ENCODE results near the gene GAB2. TPM values are rescaled to one million over a fixed set of nuclear protein-coding genes. Genes with fewer than 3 reads are reported as not detected.
"Not testable (repeated sequence)": the region's sequence is repeated elsewhere in the genome, so short reads cannot be mapped to it uniquely, and the experiment has no call there.

Gene GAB2
- total RNA-seq, 1 donor, result 50.6 TPM

GRCh38 chr11:78318321-78319114, 99.1 kb downstream of the GAB2 start:
- DNase-seq (ENCODE audit: low read depth in 2 of 3, low spot score in 2 of 3), result no peak

GRCh38 chr11:78315724-78316123, 101.9 kb downstream of the GAB2 start:
- no peak for DNase-seq (ENCODE audit: low read depth in 2 of 3, low spot score in 2 of 3)

DNA sequence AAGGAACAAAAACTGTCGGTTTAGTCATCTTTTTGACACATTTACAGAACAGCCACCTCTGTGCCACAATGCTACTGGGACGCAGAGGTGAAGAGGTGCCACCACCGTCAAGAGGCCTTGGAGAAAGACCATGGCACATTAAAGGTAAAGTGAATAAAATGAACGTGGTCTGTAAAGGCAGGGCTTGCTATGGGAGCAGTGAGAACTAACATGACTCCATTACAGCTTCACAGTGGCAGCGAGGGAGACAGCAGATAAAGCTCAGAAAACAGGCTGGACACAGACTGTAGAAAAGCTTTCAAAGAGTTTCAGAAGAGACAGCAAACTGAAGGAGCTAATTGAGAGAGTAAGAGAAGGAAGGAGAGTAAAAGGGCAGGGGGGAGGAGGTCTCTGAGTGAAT, 102.9 kb downstream of the GAB2 start:
- no peak for DNase-seq (ENCODE audit: low read depth in 2 of 3, low spot score in 2 of 3)

GRCh38 chr11:78313898-78314297, 103.7 kb downstream of the GAB2 start:
- DNase-seq (ENCODE audit: low read depth in 2 of 3, low spot score in 2 of 3), result no peak

DNA sequence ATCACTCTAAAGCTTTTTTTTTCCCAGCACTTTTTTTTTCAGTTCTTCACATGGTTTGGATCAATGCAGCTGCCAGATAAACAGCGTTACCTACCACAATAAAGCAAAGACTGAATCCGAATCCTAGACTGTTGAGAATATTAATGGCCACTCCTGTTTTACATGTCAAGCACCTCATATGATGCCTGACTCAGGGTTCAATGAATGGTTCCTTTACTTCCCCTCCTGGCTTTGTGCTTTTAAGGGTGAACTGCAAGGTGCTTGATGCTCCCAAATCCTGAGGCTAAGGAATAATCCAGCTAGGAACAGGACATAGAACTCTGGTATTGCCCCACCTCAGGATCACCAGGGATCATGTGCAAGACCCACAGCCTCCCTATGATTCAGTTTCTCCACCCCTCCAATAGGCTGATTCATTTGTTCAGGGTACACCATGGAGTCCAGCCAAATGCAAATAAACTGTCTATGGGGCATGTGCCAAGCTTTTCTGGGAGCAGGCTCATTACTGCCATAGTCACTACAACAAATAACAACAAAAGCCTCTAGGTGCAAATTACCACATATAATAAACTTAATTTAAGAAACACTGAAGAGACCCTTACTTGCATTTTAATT, 104.3 kb downstream of the GAB2 start:
- no peak for DNase-seq (ENCODE audit: low read depth in 2 of 3, low spot score in 2 of 3)

GRCh38 chr11:78312712-78313111, 104.9 kb downstream of the GAB2 start:
- DNase-seq (ENCODE audit: low read depth in 2 of 3, low spot score in 2 of 3), result peak in 1 of 3 donors; percentile 22

- DNase-seq (ENCODE audit: low read depth in 2 of 3, low spot score in 2 of 3), result no peak
Measured at GRCh38 chr11:78311702-78312371, 105.8 kb downstream of the GAB2 start.

DNA sequence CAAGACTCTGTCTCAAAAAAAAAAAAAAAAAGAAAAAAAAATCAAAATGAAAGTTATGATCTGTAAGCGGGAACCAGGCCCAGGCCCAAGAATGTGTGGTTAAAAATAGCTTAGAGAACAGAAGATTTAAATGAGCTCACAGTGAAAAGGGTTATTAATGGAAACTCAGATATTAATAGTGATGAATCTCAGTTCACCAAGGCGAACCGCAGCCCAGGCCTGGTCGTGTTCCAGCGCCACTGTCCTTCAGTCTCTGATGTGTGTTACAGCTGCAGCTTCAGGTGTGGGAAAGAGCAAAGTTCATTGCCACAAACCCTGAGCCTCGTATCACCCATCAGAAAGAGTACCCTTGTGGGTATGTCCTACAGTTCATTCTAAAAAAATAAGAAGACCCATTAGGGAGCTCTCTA, 107.1 kb downstream of the GAB2 start:
- DNase-seq (ENCODE audit: low read depth in 2 of 3, low spot score in 2 of 3), result no peak

GRCh38 chr11:78304201-78304600, 113.4 kb downstream of the GAB2 start:
- DNase-seq (ENCODE audit: low read depth in 2 of 3, low spot score in 2 of 3), result no peak

GRCh38 chr11:78300108-78300839, 117.3 kb downstream of the GAB2 start:
- no peak for DNase-seq (ENCODE audit: low read depth in 2 of 3, low spot score in 2 of 3)

GRCh38 chr11:78299000-78299710, 118.5 kb downstream of the GAB2 start:
- no peak for DNase-seq (ENCODE audit: low read depth in 2 of 3, low spot score in 2 of 3)

DNA sequence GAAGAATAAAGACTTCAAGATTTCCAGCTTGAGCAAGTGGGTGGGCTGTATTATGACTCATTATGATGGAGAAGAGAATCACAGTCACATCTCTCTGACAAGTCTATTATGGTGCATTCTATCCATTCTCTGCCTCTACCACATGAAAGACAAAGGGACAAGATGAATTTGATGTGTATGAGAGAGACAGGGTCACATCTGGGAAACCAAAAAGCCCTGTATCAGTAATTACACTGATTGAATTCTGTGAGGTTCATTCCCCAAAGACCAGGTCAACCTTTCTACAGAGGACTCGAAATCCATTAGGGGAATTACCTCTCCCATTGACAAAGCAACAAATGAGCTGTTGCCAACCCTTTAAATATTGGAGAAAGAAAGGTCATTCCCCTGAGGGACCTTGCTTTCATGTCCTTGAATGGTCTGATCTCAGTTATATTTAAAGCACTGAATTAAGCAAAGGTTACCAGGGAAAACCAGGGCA, 119.3 kb downstream of the GAB2 start:
- no peak for DNase-seq (ENCODE audit: low read depth in 2 of 3, low spot score in 2 of 3)

- no peak for DNase-seq (ENCODE audit: low read depth in 2 of 3, low spot score in 2 of 3)
Measured at GRCh38 chr11:78295991-78296930, 121.4 kb downstream of the GAB2 start.

- DNase-seq (ENCODE audit: low read depth in 2 of 3, low spot score in 2 of 3), result no peak
Measured at GRCh38 chr11:78295347-78295746, 122.3 kb downstream of the GAB2 start.

GRCh38 chr11:78294100-78294499, 123.5 kb downstream of the GAB2 start:
- not testable (repeated sequence) for DNase-seq (ENCODE audit: low read depth in 2 of 3, low spot score in 2 of 3)

- no peak for DNase-seq (ENCODE audit: low read depth in 2 of 3, low spot score in 2 of 3)
Measured at GRCh38 chr11:78293536-78293935, 124.1 kb downstream of the GAB2 start.

DNA sequence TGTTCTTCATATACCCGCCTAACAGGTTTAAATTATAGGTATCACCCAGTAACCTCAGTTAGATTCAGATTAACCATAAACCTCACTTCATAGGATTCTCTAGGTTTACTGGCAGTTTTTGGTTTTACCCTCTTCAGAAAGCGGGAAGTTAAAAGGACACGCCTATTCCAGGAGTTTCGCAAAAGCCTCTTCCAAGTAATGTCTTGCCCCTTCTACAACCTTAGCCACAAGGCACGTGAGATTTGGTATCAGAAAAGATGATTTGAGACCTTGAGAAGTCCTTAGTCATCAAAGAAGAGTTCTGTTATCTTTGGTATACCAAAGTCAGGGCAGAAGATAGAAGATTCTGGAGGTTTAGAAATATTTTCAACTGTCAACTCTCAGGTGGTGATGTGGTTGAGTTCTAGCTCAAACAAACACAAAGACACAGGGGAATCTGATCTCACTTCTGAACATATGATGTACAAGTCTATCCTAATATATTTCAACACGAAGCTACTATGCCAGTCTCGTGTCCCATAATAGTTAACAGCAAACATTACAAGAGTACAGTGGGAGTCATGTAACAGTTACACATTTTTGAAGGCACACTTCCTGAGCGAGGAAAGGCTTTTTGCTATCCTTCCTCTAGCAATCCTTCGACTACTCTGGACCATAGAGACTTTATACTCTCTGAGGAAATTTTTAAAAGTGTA, 125.4 kb downstream of the GAB2 start:
- DNase-seq (ENCODE audit: low read depth in 2 of 3, low spot score in 2 of 3), result peak in 1 of 3 donors; percentile 31

DNA sequence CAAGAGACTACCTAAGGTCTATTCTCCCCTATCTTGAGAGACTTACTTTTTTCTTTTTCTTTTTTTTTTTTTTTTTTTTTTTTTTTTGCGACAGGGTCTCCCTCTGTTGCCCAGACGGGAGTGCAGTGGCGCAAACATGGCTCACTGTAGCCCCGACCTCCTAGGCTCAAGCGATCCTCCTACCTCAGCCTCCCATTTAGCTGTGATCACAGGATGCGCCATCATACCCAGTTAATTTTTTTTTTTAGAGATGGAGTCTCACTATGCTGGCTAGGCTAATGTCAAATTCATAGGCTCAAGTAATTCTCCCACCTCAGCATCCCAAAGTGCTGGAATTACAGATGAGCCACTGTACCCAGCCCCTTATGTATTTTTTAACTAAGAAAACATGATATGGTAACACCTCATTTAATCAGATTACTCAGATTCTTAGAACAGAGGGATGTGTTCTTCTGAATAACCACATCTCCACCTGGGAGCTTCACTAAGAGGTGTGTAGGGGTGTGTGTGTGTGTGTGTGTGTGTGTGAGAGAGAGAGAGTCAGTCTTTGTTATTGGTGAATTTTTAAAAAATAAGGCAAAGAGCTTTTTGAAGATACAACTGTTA, 126.0 kb downstream of the GAB2 start:
- no peak for DNase-seq (ENCODE audit: low read depth in 2 of 3, low spot score in 2 of 3)

Data from hematopoietic multipotent progenitor cell (in vitro differentiated cells).